ENCODE data around the gene MBD5. TPM values are rescaled to one million over a fixed set of nuclear protein-coding genes. Genes with fewer than 3 reads are reported as not detected.

Gene MBD5
- polyA plus RNA-seq, 1 of the 3 experiments (the other 2 are of a cell fraction): 7.4 TPM

GRCh38 chr2:147977679-147978078, 43.2 kb upstream of the MBD5 start:
- Histone ChIP-seq H3K9me3 (peaks cover 5% of the 10 kb centered on the region; the same call in 1 of the 2 replicates), H2AFZ (ENCODE audit: low read depth) (no peak overlapping the region), H3F3A (replicated peaks; ENCODE audit: insufficient read depth) (no peaks in the 10 kb centered on the region), H3K36me3 (replicated peaks in 1 of 2; ENCODE audit: control insufficient read depth in 1 of 2, insufficient read depth in 2 of 2, low read length in 1 of 2) (peaks cover 6 to 13% of the 10 kb centered on the region in 2 experiments), H3K9me2 (no peaks in the 10 kb centered on the region), H4K20me1 (ENCODE audit: insufficient read depth) (no peaks in the 10 kb centered on the region), H3K9ac (no peak overlapping the region), H3K27ac (ENCODE audit: low read depth in 2 of 2, low read length in 1 of 2) (no peak overlapping the region; a peak in 1 of 4 replicates), H3K4me1 (ENCODE audit: control insufficient read depth in 1 of 2, insufficient read depth in 2 of 2, low read depth in 1 of 2, low read length in 1 of 2) (peaks cover 5 to 7% of the 10 kb centered on the region in 2 experiments; a peak in 3 of 4 replicates), H3K4me2 (no peak overlapping the region), H3K79me2 (ENCODE audit: insufficient read depth) (peaks cover 39% of the 10 kb centered on the region), H3K27me3 (ENCODE audit: insufficient read depth) (no peaks in the 10 kb centered on the region), H3K4me3 (ENCODE audit: low read depth in 2 of 2, low read length in 1 of 2) (no peak overlapping the region)
- ChIA-PET CTCF (interaction anchor here (0.9 kb wide), 2 partner anchors 13 to 875 kb away, joined by 3 read pairs; no protein-coding TSS in a partner anchor), POLR2A (interaction anchor here (0.8 kb wide), 1 partner anchor 17 kb away, joined by 3 read pairs; no protein-coding TSS in a partner anchor)
- no peak for DNase-seq
- no peak for TF ChIP-seq EZH2phosphoT487 (IDR thresholded peaks at IDR 0.05; ENCODE audit: borderline replicate concordance, low read depth)
- no peak for TF ChIP-seq IRF3 (IDR thresholded peaks at IDR 0.05; ENCODE audit: low read depth, low read length)
- TF ChIP-seq FOSL2 (IDR thresholded peaks at IDR 0.05; ENCODE audit: borderline replicate concordance, low read depth): no peak
- TF ChIP-seq NRF1 (IDR thresholded peaks at IDR 0.05; ENCODE audit: low read depth, low read length): no peak
- no peak for TF ChIP-seq FOXJ3 (CRISPR knock-in tag; IDR thresholded peaks at IDR 0.05)
- no peak for TF ChIP-seq ZBTB33 (IDR thresholded peaks at IDR 0.05; ENCODE audit: borderline replicate concordance, low read depth)
- no peak for TF ChIP-seq PBX3 (IDR thresholded peaks at IDR 0.05)
- no peak for TF ChIP-seq YY1 (IDR thresholded peaks at IDR 0.05; ENCODE audit: low read depth)
- TF ChIP-seq, protein P1, sequence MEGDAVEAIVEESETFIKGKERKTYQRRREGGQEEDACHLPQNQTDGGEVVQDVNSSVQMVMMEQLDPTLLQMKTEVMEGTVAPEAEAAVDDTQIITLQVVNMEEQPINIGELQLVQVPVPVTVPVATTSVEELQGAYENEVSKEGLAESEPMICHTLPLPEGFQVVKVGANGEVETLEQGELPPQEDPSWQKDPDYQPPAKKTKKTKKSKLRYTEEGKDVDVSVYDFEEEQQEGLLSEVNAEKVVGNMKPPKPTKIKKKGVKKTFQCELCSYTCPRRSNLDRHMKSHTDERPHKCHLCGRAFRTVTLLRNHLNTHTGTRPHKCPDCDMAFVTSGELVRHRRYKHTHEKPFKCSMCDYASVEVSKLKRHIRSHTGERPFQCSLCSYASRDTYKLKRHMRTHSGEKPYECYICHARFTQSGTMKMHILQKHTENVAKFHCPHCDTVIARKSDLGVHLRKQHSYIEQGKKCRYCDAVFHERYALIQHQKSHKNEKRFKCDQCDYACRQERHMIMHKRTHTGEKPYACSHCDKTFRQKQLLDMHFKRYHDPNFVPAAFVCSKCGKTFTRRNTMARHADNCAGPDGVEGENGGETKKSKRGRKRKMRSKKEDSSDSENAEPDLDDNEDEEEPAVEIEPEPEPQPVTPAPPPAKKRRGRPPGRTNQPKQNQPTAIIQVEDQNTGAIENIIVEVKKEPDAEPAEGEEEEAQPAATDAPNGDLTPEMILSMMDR (IDR thresholded peaks at IDR 0.05): no peak
- TF ChIP-seq USF2 (IDR thresholded peaks at IDR 0.05; ENCODE audit: borderline replicate concordance, low read depth, low read length): no peak
- no peak for TF ChIP-seq RCOR1 (IDR thresholded peaks at IDR 0.05; ENCODE audit: low read length)
- TF ChIP-seq SMC3 (IDR thresholded peaks at IDR 0.05; ENCODE audit: low read depth, low read length): no peak
- WGBS (ENCODE audit: low lambda C conversion rate): 100% methylated on average over 2 of the region's 3 CpGs

Measured in SK-N-SH (cell line).